ENCODE data around the gene SIPA1. TPM values are rescaled to one million over a fixed set of nuclear protein-coding genes. Genes with fewer than 3 reads are reported as not detected.

Gene SIPA1
- total RNA-seq, 2 experiments from 2014 or later: 95.4 to 156 TPM

DNA sequence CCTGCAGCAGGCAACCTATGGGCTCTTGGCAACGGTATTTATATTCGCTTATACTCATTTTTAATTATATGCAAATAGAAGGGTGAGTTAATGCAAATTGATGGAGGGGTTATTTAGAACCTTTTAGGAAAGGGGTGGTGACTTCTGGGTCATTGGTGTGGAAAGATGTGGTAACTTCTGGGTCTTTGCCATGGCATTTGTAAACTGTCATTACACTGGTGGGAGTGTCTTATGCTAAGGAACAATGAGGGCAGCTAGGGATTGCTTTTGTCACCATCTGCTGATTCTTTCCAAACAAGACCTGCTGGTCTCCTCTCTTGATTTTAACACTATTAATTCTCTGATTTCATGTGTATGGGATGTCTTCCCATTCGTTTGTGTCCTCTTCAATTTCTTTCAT, 62.5 kb downstream of the SIPA1 start:
- Histone ChIP-seq H3K9me2 (ENCODE audit: insufficient read depth, low read length) (no peaks in the 10 kb centered on the region), H2AFZ (ENCODE audit: low read length) (no peak overlapping the region), H3K4me2 (ENCODE audit: low read length) (no peak overlapping the region), H3K27ac (ENCODE audit: low read depth, low read length, poor library complexity, severe bottlenecking) (no peak overlapping the region), H4K20me1 (ENCODE audit: insufficient read depth, low read length) (no peaks in the 10 kb centered on the region), H3K9me3 (ENCODE audit: low read length) (no peaks in the 10 kb centered on the region), H3K36me3 (ENCODE audit: insufficient read depth, low read length) (no peaks in the 10 kb centered on the region), H3K4me1 (ENCODE audit: insufficient read depth, low read length, poor library complexity, severe bottlenecking) (no peaks in the 10 kb centered on the region), H3K79me2 (ENCODE audit: insufficient read depth, low read depth, low read length) (no peaks in the 10 kb centered on the region), H3K4me3 (ENCODE audit: low read depth, low read length, poor library complexity, severe bottlenecking) (no peak overlapping the region)
- BruUV-seq (replicated peaks): no TSS peak
- no peak for TF ChIP-seq EZH2phosphoT487 (IDR thresholded peaks at IDR 0.05; ENCODE audit: borderline replicate concordance, low read depth, low read length)
- TF ChIP-seq, protein P1, sequence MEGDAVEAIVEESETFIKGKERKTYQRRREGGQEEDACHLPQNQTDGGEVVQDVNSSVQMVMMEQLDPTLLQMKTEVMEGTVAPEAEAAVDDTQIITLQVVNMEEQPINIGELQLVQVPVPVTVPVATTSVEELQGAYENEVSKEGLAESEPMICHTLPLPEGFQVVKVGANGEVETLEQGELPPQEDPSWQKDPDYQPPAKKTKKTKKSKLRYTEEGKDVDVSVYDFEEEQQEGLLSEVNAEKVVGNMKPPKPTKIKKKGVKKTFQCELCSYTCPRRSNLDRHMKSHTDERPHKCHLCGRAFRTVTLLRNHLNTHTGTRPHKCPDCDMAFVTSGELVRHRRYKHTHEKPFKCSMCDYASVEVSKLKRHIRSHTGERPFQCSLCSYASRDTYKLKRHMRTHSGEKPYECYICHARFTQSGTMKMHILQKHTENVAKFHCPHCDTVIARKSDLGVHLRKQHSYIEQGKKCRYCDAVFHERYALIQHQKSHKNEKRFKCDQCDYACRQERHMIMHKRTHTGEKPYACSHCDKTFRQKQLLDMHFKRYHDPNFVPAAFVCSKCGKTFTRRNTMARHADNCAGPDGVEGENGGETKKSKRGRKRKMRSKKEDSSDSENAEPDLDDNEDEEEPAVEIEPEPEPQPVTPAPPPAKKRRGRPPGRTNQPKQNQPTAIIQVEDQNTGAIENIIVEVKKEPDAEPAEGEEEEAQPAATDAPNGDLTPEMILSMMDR (conservative IDR thresholded peaks at IDR 0.05; ENCODE audit: low read length): no peak
- DNase-seq (ENCODE audit: low spot score): no peak
- ChIA-PET POLR2A (no interaction called here), CTCF (ENCODE audit: unreplicated experiment) (no interaction called here)
- intact Hi-C loops (cut with micrococcal nuclease; ENCODE audit: unreplicated experiment): no loop called here

Small RNA genes within 50 kb of the gene (microRNA-seq; reads per million reads assigned to microRNA genes)
- not detected for gene MIR4489 (ENCODE audit: borderline replicate concordance)
- gene MIR4690 (ENCODE audit: borderline replicate concordance): 5.3 reads per million

Small RNA genes within 50 kb of the gene (small RNA-seq; reads per million reads assigned to genes)
- gene MIR4489 (not detected), gene MIR4690 (not detected), gene RN7SL309P (not detected)

Other genes with a start within 250 kb of the SIPA1 start
- 30.1 and 52.2 TPM in 2 replicates for gene NEAT1, start 215.3 kb upstream of the SIPA1 start, total RNA-seq (2014; rRNA removed; shearing (Covaris generic))
- gene NEAT1, start 215.3 kb upstream of the SIPA1 start, total RNA-seq (2022): 390 and 440 TPM in 2 replicates
- gene MALAT1, start 139.1 kb upstream of the SIPA1 start, total RNA-seq (2014; rRNA removed; shearing (Covaris generic)): 3,446 and 3,598 TPM in 2 replicates
- gene MALAT1, start 139.1 kb upstream of the SIPA1 start, total RNA-seq (2022): 5,974 and 7,097 TPM in 2 replicates
- 43.2 and 56.8 TPM in 2 replicates for gene SCYL1, start 113.0 kb upstream of the SIPA1 start, total RNA-seq (2014; rRNA removed; shearing (Covaris generic))
- gene SCYL1, start 113.0 kb upstream of the SIPA1 start, total RNA-seq (2022): 62.9 and 70.0 TPM in 2 replicates
- gene LTBP3, start 79.7 kb upstream of the SIPA1 start, total RNA-seq (2014; rRNA removed; shearing (Covaris generic)): 11.2 and 17.4 TPM in 2 replicates
- gene LTBP3, start 79.7 kb upstream of the SIPA1 start, total RNA-seq (2022): 10.0 and 13.8 TPM in 2 replicates
- 37.7 and 60.4 TPM in 2 replicates for gene ZNRD2, start 67.6 kb upstream of the SIPA1 start, total RNA-seq (2014; rRNA removed; shearing (Covaris generic))
- 35.9 and 43.4 TPM in 2 replicates for gene ZNRD2, start 67.6 kb upstream of the SIPA1 start, total RNA-seq (2022)
- gene FAM89B, start 65.6 kb upstream of the SIPA1 start, total RNA-seq (2014; rRNA removed; shearing (Covaris generic)): 16.1 and 26.4 TPM in 2 replicates
- gene FAM89B, start 65.6 kb upstream of the SIPA1 start, total RNA-seq (2022): 17.9 and 25.3 TPM in 2 replicates
- gene EHBP1L1, start 62.0 kb upstream of the SIPA1 start, total RNA-seq (2014; rRNA removed; shearing (Covaris generic)): 59.6 and 59.7 TPM in 2 replicates
- 71.6 and 80.3 TPM in 2 replicates for gene EHBP1L1, start 62.0 kb upstream of the SIPA1 start, total RNA-seq (2022)
- gene KCNK7, start 42.3 kb upstream of the SIPA1 start, total RNA-seq (2014; rRNA removed; shearing (Covaris generic)): 1.4 TPM in 1 of 2 replicates, not detected in the other
- gene KCNK7, start 42.3 kb upstream of the SIPA1 start, total RNA-seq (2022): 0.68 and 1.6 TPM in 2 replicates
- gene MAP3K11, start 23.9 kb upstream of the SIPA1 start, total RNA-seq (2014; rRNA removed; shearing (Covaris generic)): 32.0 and 33.4 TPM in 2 replicates
- gene MAP3K11, start 23.9 kb upstream of the SIPA1 start, total RNA-seq (2022): 50.6 and 53.2 TPM in 2 replicates
- 29.9 and 36.2 TPM in 2 replicates for gene PCNX3, start 22.3 kb upstream of the SIPA1 start, total RNA-seq (2014; rRNA removed; shearing (Covaris generic))
- 66.7 and 70.7 TPM in 2 replicates for gene PCNX3, start 22.3 kb upstream of the SIPA1 start, total RNA-seq (2022)
- gene RELA, start 24.8 kb downstream of the SIPA1 start, total RNA-seq (2014; rRNA removed; shearing (Covaris generic)): 40.4 and 48.0 TPM in 2 replicates
- 78.9 and 82.5 TPM in 2 replicates for gene RELA, start 24.8 kb downstream of the SIPA1 start, total RNA-seq (2022)
- 87.9 and 97.1 TPM in 2 replicates for gene KAT5, start 74.2 kb downstream of the SIPA1 start, total RNA-seq (2014; rRNA removed; shearing (Covaris generic))
- 79.9 and 82.1 TPM in 2 replicates for gene KAT5, start 74.2 kb downstream of the SIPA1 start, total RNA-seq (2022)
- 92.7 and 99.1 TPM in 2 replicates for gene RNASEH2C, start 82.7 kb downstream of the SIPA1 start, total RNA-seq (2014; rRNA removed; shearing (Covaris generic))
- gene RNASEH2C, start 82.7 kb downstream of the SIPA1 start, total RNA-seq (2022): 79.1 and 100 TPM in 2 replicates
- gene AP5B1, start 142.9 kb downstream of the SIPA1 start, total RNA-seq (2014; rRNA removed; shearing (Covaris generic)): 10.2 and 12.9 TPM in 2 replicates
- 23.9 and 25.6 TPM in 2 replicates for gene AP5B1, start 142.9 kb downstream of the SIPA1 start, total RNA-seq (2022)
- 0.15 TPM in 1 of 2 replicates, not detected in the other for gene OVOL1, start 149.0 kb downstream of the SIPA1 start, total RNA-seq (2014; rRNA removed; shearing (Covaris generic))
- not detected in 2 replicates for gene OVOL1, start 149.0 kb downstream of the SIPA1 start, total RNA-seq (2022)
- not detected in 2 replicates for gene SNX32, start 195.9 kb downstream of the SIPA1 start, total RNA-seq (2014; rRNA removed; shearing (Covaris generic))
- gene SNX32, start 195.9 kb downstream of the SIPA1 start, total RNA-seq (2022): not detected in 2 replicates
- 1,019 and 1,146 TPM in 2 replicates for gene CFL1, start 220.1 kb downstream of the SIPA1 start, total RNA-seq (2014; rRNA removed; shearing (Covaris generic))
- 1,064 and 1,119 TPM in 2 replicates for gene CFL1, start 220.1 kb downstream of the SIPA1 start, total RNA-seq (2022)
- 110 and 130 TPM in 2 replicates for gene MUS81, start 222.3 kb downstream of the SIPA1 start, total RNA-seq (2014; rRNA removed; shearing (Covaris generic))
- 94.2 and 102 TPM in 2 replicates for gene MUS81, start 222.3 kb downstream of the SIPA1 start, total RNA-seq (2022)
- gene EFEMP2, start 234.7 kb downstream of the SIPA1 start, total RNA-seq (2014; rRNA removed; shearing (Covaris generic)): 6.1 and 7.2 TPM in 2 replicates
- 7.6 and 8.9 TPM in 2 replicates for gene EFEMP2, start 234.7 kb downstream of the SIPA1 start, total RNA-seq (2022)
- not detected in 2 replicates for gene CTSW, start 241.7 kb downstream of the SIPA1 start, total RNA-seq (2014; rRNA removed; shearing (Covaris generic))
- gene CTSW, start 241.7 kb downstream of the SIPA1 start, total RNA-seq (2022): not detected in 2 replicates